ENCODE results near the gene TCEA2. TPM values are rescaled to one million over a fixed set of nuclear protein-coding genes. Genes with fewer than 3 reads are reported as not detected.

The TCEA2 gene
- total and polyA plus RNA-seq, 2 of the 13 experiments (the other 11 are each of a cell fraction or from before 2014, with no cell fraction given) = 28.1 to 33.7 TPM

DNA sequence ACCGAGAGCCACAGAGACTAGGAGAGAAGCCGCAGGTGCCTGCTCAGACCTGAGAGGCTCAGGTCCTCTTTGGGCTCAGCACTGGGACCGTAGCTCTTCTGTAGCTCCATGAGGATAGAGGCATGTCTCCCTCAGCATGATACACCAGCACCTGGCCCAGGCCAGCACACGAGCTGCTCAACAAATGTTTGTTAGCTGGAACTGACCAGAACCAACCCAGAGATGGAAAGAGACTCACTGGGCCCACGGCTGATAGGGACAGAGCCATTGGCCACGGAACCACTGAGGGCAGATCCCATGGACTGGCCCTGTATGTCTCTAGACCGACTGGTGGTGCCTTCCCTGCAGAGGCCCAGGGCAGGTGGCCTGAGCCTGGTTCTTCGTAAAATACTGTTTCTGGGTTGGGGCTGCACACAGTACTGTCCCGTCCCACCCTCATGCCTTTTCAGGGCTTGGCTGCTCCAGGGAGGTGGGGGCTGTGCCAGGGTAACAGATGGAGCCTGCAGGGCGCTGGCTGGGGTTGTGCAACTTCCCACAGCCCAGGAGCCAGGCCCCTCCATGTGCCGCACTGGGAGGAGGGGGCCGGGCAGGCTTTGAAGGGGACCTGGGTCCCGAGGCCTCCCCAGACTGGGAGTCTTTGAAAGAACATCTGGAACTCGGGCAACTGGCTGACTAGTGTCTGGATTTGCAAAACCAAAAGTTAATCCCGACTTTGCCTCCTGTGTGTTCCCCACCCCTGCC is 21.8 kb upstream of the TCEA2 start (continued):
- TF ChIP-seq NRL (CRISPR knock-in tag; IDR thresholded peaks at IDR 0.05; ENCODE audit: borderline replicate concordance) (no peak), THAP7 (CRISPR knock-in tag; IDR thresholded peaks at IDR 0.05) (no peak; the same call in 1 of the 2 replicates), HIC2 (CRISPR knock-in tag; IDR thresholded peaks at IDR 0.05; ENCODE audit: low read depth) (peak; percentile 55; the same call in 1 of the 2 replicates), MAFK (conservative IDR thresholded peaks at IDR 0.05 in 1 of 2, IDR thresholded peaks at IDR 0.05 in 1 of 2; ENCODE audit: low read length in 2 of 2) (no peak), NAIF1 (CRISPR knock-in tag; IDR thresholded peaks at IDR 0.05; ENCODE audit: borderline replicate concordance) (peak; percentile 56; the same call in 1 of the 2 replicates), CBFB (CRISPR knock-in tag; IDR thresholded peaks at IDR 0.05) (no peak; the same call in 1 of the 2 replicates), XBP1 (CRISPR knock-in tag; IDR thresholded peaks at IDR 0.05) (no peak), ZNF616 (CRISPR knock-in tag; IDR thresholded peaks at IDR 0.05; ENCODE audit: low read depth) (peak; percentile 45; the same call in 1 of the 2 replicates), GRHL1 (CRISPR knock-in tag; conservative IDR thresholded peaks at IDR 0.05) (no peak), YEATS4 (CRISPR knock-in tag; IDR thresholded peaks at IDR 0.05; ENCODE audit: borderline replicate concordance) (peak; percentile 73), ZNF335 (CRISPR knock-in tag; IDR thresholded peaks at IDR 0.05) (no peak), ZMYM4 (CRISPR knock-in tag; IDR thresholded peaks at IDR 0.05) (0 out of 2 replicates have a peak, but pooled peaks have one; percentile 49), SMARCE1 (IDR thresholded peaks at IDR 0.05; ENCODE audit: borderline replicate concordance) (no peak), KLF16 (CRISPR knock-in tag; IDR thresholded peaks at IDR 0.05) (peak in 1 of 2 experiments; percentile 67; a peak in 2 of 4 replicates), AGO2 (optimal IDR thresholded peaks at IDR 0.05; ENCODE audit: low read depth, low read length) (peak; percentile 77), SALL1 (CRISPR knock-in tag; IDR thresholded peaks at IDR 0.05) (peak; percentile 38; the same call in 1 of the 2 replicates), ZNF296 (CRISPR knock-in tag; conservative IDR thresholded peaks at IDR 0.05) (peak; percentile 27; the same call in 1 of the 2 replicates), ZNF121 (CRISPR knock-in tag; IDR thresholded peaks at IDR 0.05) (peak; percentile 98), HDAC1 (CRISPR knock-in tag; IDR thresholded peaks at IDR 0.05) (peak; percentile 76), ZNF724P (CRISPR knock-in tag; IDR thresholded peaks at IDR 0.05; ENCODE audit: borderline replicate concordance) (peak; percentile 96), ZMAT3 (CRISPR knock-in tag; conservative IDR thresholded peaks at IDR 0.05) (0 out of 2 replicates have a peak, but pooled peaks have one; percentile 17), ZNF747 (CRISPR knock-in tag; IDR thresholded peaks at IDR 0.05; ENCODE audit: borderline replicate concordance) (no peak)
- TF ChIP-seq, protein P1, sequence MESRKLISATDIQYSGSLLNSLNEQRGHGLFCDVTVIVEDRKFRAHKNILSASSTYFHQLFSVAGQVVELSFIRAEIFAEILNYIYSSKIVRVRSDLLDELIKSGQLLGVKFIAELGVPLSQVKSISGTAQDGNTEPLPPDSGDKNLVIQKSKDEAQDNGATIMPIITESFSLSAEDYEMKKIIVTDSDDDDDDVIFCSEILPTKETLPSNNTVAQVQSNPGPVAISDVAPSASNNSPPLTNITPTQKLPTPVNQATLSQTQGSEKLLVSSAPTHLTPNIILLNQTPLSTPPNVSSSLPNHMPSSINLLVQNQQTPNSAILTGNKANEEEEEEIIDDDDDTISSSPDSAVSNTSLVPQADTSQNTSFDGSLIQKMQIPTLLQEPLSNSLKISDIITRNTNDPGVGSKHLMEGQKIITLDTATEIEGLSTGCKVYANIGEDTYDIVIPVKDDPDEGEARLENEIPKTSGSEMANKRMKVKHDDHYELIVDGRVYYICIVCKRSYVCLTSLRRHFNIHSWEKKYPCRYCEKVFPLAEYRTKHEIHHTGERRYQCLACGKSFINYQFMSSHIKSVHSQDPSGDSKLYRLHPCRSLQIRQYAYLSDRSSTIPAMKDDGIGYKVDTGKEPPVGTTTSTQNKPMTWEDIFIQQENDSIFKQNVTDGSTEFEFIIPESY (CRISPR knock-in tag; IDR thresholded peaks at IDR 0.05) = no peak; the same call in 1 of the 2 replicates
